Natural killer cell (primary cell): Measurements from ENCODE around the gene TMEM225B. TPM values are rescaled to one million over a fixed set of nuclear protein-coding genes. Genes with fewer than 3 reads are reported as not detected.
A peak's percentile ranks its signal among the peaks of the same experiment; 100 is the strongest.

Experiments
- ATAC-seq, 3 donors: fragments of 150-1000 bp in 2 of 3; fragments of 200-7000 bp in 1 of 3; cut with Tn5 transposase; 1 replicate in 1 of 3; 2 replicates in 2 of 3; pipeline ENCODE4 v1.10.0; 2021; ENCODE audit warnings: mild to moderate bottlenecking in 2 of 3, moderate library complexity in 2 of 3
- DNase-seq, 2 donors: peaks; one replicate each; pipeline versions ENCODE4 v3.0.0 to v3.0.0-alpha.2; 2013 to 2021; ENCODE audit warnings: mixed read lengths in 1 of 2
- H3K27ac ChIP-seq: one replicate; pipeline ENCODE4 v1.5.1; 2013; ENCODE audit warnings: mild to moderate bottlenecking, low read length
- H3K27me3 ChIP-seq: one replicate; pipeline ENCODE4 v1.6.1; 2013; ENCODE audit warnings: low read length; ENCODE audit not compliant: control insufficient read depth, insufficient read depth
- H3K36me3 ChIP-seq: one replicate; pipeline ENCODE4 v1.6.1; 2013; ENCODE audit warnings: low read length; ENCODE audit not compliant: control insufficient read depth, insufficient read depth
- H3K4me1 ChIP-seq: one replicate; pipeline ENCODE4 v1.6.1; 2013; ENCODE audit warnings: low read length; ENCODE audit not compliant: control insufficient read depth, insufficient read depth
- H3K4me3 ChIP-seq: one replicate; pipeline ENCODE4 v1.5.1; 2013; ENCODE audit warnings: low read length
- H3K9me3 ChIP-seq: one replicate; pipeline ENCODE4 v1.6.1; 2013; ENCODE audit warnings: low read length; ENCODE audit not compliant: control insufficient read depth, insufficient read depth
- H3K27ac Mint-ChIP-seq, 2 donors: one replicate each; pipeline ENCODE4 v1.8.0; 2022; ENCODE audit warnings: mild to moderate bottlenecking in 2 of 2, mixed read lengths in 2 of 2, moderate library complexity in 1 of 2
- H3K27me3 Mint-ChIP-seq, 2 donors: one replicate each; pipeline ENCODE4 v1.8.0; 2022; ENCODE audit warnings: low read depth in 2 of 2, mixed read lengths in 2 of 2
- H3K36me3 Mint-ChIP-seq: one replicate; pipeline ENCODE4 v1.8.0; 2022; ENCODE audit warnings: mixed read lengths
- H3K4me1 Mint-ChIP-seq, 2 donors: one replicate each; pipeline ENCODE4 v1.8.0; 2022; ENCODE audit warnings: mixed read lengths in 2 of 2
- H3K4me3 Mint-ChIP-seq: one replicate; pipeline ENCODE4 v1.8.0; 2022; ENCODE audit warnings: mild to moderate bottlenecking, moderate library complexity, mixed read lengths
- H3K9me3 Mint-ChIP-seq, 2 donors: one replicate each; pipeline ENCODE4 v1.8.0; 2022; ENCODE audit warnings: mixed read lengths in 2 of 2
- WGBS: methylation state at CpG from one replicate; pipeline ENCODE4 v1.1.7; 2013; ENCODE audit warnings: missing lambda C conversion rate; ENCODE audit not compliant: insufficient coverage; 5-methylcytosine and 5-hydroxymethylcytosine counted together
- intact Hi-C: fragments of 100-400 bp; cut with micrococcal nuclease; formaldehyde crosslinking; loops from one replicate; pipeline ENCODE4 v1.14.2; 2022
- total RNA-seq, 4 donors: library from RNA; stranded (reverse); fragments of 120-200 nt in 1 of 4; gene quantifications; one replicate each; pipeline versions ENCODE4 v1.2.3 to v1.2.4, GENCODE V29; 2013 to 2022
- TF ChIP-seq, protein P1 (sequence below): fragments of 200-600 bp; IDR thresholded peaks from one replicate; pipeline ENCODE4 v1.8.0; 2022; ENCODE audit warnings: antibody characterized with exemption

TMEM225B gene
- total RNA-seq, 3 donors from 2014 or later (not counting 1 experiment from before 2014, with no cell fraction given) = 1.4 to 2.5 (median 2.0) TPM

DNA sequence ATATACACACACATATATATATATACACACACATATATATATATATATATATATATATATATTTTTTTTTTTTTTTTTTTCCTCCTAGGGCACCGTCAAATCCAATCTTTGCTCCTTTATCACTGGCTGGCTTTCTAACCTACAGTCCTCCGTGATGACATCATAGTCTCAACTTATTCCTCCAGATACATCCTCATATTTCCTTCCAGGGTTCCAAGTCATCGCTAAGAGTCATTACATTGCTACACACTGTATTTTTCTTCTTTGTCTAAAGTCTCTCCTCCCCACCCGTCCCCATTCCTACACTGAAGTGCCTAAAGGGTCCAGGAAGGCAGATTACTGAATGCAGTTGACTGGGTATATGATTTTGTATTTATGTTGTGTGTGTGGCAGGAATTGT lies 45.0 kb upstream of the TMEM225B start:
- Histone ChIP-seq H3K27me3 (no peaks in the 10 kb centered on the region), H3K4me3 (no peak overlapping the region), H3K36me3 (peaks cover 14% of the 10 kb centered on the region), H3K27ac (no peak overlapping the region), H3K9me3 (no peaks in the 10 kb centered on the region), H3K4me1 (peaks cover 22% of the 10 kb centered on the region)
- TF ChIP-seq, protein P1, sequence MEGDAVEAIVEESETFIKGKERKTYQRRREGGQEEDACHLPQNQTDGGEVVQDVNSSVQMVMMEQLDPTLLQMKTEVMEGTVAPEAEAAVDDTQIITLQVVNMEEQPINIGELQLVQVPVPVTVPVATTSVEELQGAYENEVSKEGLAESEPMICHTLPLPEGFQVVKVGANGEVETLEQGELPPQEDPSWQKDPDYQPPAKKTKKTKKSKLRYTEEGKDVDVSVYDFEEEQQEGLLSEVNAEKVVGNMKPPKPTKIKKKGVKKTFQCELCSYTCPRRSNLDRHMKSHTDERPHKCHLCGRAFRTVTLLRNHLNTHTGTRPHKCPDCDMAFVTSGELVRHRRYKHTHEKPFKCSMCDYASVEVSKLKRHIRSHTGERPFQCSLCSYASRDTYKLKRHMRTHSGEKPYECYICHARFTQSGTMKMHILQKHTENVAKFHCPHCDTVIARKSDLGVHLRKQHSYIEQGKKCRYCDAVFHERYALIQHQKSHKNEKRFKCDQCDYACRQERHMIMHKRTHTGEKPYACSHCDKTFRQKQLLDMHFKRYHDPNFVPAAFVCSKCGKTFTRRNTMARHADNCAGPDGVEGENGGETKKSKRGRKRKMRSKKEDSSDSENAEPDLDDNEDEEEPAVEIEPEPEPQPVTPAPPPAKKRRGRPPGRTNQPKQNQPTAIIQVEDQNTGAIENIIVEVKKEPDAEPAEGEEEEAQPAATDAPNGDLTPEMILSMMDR = no peak
- H3K36me3 Mint-ChIP-seq = peaks cover 5% of the 10 kb centered on the region
- peak overlapping the region; percentile 94 to 95 for H3K27ac Mint-ChIP-seq
- peak overlapping the region; percentile 92 for H3K4me3 Mint-ChIP-seq
- ATAC-seq (no peak), DNase-seq (no peak)
- H3K9me3 Mint-ChIP-seq = no peaks in the 10 kb centered on the region
- 96% methylated on average over 3 of the region's 4 CpGs for WGBS
- peaks cover 36 to 50% of the 10 kb centered on the region in 2 donors for H3K4me1 Mint-ChIP-seq
- intact Hi-C loops = loop anchor here (5.0 kb wide), 1 partner anchor 146 kb away; the partner anchor contains the start of genes BUD31 and PDAP1
- H3K27me3 Mint-ChIP-seq = no peaks in the 10 kb centered on the region

DNA sequence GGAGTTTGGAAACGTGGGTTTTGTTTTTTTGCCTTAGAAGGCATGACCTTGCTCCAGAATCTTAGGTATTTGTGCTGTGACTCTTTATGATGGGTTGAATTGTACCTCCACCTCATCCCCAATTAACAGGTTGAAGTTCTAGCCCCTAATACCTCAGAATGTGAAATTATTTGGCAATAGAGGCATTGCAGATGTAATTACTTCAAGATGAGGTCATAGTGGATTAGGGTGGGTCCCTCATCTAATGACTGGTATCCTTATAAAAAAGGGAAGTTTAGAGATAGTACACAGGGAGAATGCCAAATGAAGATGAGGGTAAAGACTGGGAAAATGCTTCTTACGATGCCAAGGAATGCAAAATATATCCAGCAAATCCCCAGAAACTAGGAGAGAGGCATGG lies 43.1 kb upstream of the TMEM225B start:
- Mint-ChIP-seq H3K36me3 (no peaks in the 10 kb centered on the region), H3K27ac (peak overlapping the region; percentile 32 to 70), H3K9me3 (no peaks in the 10 kb centered on the region), H3K4me3 (peak overlapping the region; percentile 31), H3K27me3 (no peaks in the 10 kb centered on the region), H3K4me1 (peaks cover 42 to 57% of the 10 kb centered on the region in 2 donors)
- TF ChIP-seq, protein P1 = no peak
- Histone ChIP-seq H3K27me3 (no peaks in the 10 kb centered on the region), H3K36me3 (peaks cover 10% of the 10 kb centered on the region), H3K4me1 (peaks cover 33% of the 10 kb centered on the region), H3K9me3 (no peaks in the 10 kb centered on the region), H3K27ac (no peak overlapping the region), H3K4me3 (no peak overlapping the region)
- 92% methylated on average over 2 of the region's 2 CpGs for WGBS
- intact Hi-C loops = loop anchor here (5.0 kb wide), 1 partner anchor 148 kb away; the partner anchor contains the start of genes BUD31 and PDAP1
- ATAC-seq (no peak), DNase-seq (no peak)

DNA sequence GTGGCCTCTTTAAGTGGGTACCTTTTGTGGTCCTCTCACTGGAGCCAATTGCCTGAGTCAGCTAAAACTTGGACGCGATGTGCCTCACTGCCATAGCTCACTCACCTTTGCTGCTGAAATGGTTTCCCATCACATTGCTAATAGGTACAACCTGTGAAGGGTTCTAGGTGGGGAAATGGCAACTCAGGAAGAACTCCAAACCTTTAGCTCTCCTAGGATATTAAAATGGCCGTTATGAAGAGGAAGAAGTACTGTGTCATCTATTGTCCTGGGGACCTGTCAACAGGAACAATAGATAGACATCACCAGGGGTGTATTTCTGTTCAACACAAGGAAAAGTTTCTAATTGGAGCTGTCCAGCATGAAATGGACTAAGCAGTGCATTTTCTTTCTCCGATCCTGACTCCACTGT lies 40.9 kb upstream of the TMEM225B start:
- Histone ChIP-seq H3K4me1 (peaks cover 32% of the 10 kb centered on the region), H3K27me3 (no peaks in the 10 kb centered on the region), H3K9me3 (no peaks in the 10 kb centered on the region), H3K4me3 (no peak overlapping the region), H3K36me3 (peaks cover 29% of the 10 kb centered on the region), H3K27ac (peak overlapping the region; percentile 95)
- intact Hi-C loops = no loop called here
- 72% methylated on average over 4 of the region's 4 CpGs for WGBS
- Mint-ChIP-seq H3K36me3 (peaks cover 5% of the 10 kb centered on the region), H3K27ac (peak overlapping the region; percentile 98 to 99), H3K9me3 (no peaks in the 10 kb centered on the region), H3K4me1 (peaks cover 43 to 54% of the 10 kb centered on the region in 2 donors), H3K4me3 (peak overlapping the region; percentile 94), H3K27me3 (no peaks in the 10 kb centered on the region)
- DNase-seq = no peak
- TF ChIP-seq, protein P1 = no peak
- ATAC-seq = no peak

DNA sequence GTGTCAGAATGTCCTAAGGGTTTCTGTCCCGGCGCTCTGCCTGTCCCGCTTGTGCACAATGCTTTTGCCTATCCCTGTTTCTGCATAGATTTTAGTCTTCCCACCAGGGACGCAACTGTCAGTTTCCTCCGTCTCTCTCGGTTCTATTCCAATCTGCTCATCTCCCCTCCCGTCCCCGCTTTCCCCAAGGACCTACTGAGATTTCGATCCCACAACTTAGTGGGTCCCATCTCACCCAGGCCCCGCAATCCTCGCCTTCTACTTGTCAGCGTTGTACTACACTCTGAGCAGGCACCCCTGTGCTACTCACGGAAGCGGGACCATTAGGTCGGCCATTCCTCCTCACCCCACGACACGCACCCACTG lies 40.1 kb upstream of the TMEM225B start:
- Mint-ChIP-seq H3K27me3 (no peaks in the 10 kb centered on the region), H3K36me3 (peaks cover 12% of the 10 kb centered on the region), H3K4me3 (peak overlapping the region; percentile 94), H3K9me3 (no peaks in the 10 kb centered on the region), H3K27ac (peak overlapping the region; percentile 98 to 99), H3K4me1 (peaks cover 46 to 56% of the 10 kb centered on the region in 2 donors)
- peaks cover 32% of the 10 kb centered on the region for H3K4me1 ChIP-seq
- WGBS = 2% methylated on average over 17 of the region's 17 CpGs
- H3K27me3 ChIP-seq = no peaks in the 10 kb centered on the region
- ATAC-seq (peak; percentile 62 to 78 (median 66)), DNase-seq (no peak)
- peak overlapping the region; percentile 95 for H3K27ac ChIP-seq
- H3K4me3 ChIP-seq = peak overlapping the region; percentile 98
- TF ChIP-seq, protein P1 = no peak
- H3K36me3 ChIP-seq = peaks cover 34% of the 10 kb centered on the region
- no peaks in the 10 kb centered on the region for H3K9me3 ChIP-seq
- intact Hi-C loops = loop anchor here (2.0 kb wide), 1 partner anchor 59 kb away; the partner anchor contains the start of gene ZSCAN25
